ENCODE data around the gene ATPAF1.

ATPAF1 gene

DNA sequence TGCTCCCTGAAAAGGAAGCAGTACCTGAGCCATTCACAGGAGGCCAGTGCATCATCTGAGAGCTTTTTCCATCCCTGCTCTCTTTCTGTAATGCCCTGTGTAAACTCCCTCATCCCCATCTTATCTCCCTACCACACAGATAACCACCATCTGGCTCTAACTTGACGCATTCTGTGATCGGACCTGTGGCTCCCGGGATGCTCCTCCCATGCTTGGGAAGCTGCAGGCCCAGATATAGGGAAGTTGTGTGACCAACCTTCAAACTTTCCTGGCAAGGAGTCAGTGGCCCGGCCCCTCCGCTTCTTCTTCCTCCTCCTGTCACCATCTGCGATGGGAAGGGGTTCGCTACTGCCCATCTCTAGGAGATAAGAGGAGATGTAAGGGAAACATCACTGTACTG lies 85.2 kb downstream of the ATPAF1 start:
- DNase-seq, result no peak

Measured in CD4-positive, alpha-beta T cell treated with Interleukin-4 for 1 hour (primary cell).